Measurements from ENCODE around the gene ZNF689.

Gene ZNF689

DNA sequence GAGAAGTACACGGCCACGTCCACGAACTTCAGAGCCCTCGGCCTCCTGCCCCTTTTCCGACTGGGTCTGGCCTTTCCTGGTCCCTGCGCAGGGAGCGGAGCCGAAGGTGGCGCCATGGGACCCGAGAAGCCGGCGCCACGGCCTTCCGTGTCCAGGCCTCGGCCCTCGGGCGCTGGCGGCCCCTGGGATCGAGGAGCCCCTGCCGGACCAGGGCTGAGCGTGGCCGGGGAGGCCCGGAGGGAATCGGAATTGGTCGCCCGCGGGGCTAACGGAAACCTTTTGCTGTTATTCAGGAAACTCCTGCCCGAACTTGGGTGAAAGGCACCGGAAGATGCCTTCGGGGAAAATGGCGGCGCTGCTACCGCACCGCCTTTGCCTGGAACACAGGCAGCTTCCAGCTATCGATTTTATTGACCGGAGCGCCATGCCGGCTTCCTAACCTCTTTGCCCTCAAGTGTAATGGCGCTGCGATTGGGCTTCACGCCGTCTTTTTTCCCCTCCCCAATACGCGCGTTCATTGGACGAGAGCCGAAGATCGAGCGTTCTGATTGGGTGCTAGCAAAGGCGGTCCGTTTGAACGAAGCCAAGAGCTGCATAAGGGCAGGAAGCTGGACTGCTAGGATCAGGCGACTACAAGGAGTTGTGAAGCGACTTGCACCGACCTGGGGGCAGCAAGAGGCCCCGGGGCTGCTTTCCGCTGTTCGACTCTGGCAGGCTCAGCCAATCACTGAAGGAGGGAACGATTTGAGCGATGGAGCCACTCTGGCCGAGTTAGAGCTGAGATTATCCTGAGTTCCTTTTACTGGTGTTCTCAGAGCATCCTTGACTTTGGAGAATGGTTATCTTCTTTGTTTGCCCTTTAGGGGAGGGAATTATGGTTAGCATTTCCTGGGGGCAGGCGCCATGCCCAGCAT lies at the start of gene ZNF689:
ZNF689 (minus strand) TSS at position 464 of the 914 bp plus-strand sequence; CDS start at position 116, 348 bp downstream.
- DNase-seq (ENCODE audit: low read depth in 2 of 2, low spot score in 1 of 2) = peak; percentile 84 to 89

DNA sequence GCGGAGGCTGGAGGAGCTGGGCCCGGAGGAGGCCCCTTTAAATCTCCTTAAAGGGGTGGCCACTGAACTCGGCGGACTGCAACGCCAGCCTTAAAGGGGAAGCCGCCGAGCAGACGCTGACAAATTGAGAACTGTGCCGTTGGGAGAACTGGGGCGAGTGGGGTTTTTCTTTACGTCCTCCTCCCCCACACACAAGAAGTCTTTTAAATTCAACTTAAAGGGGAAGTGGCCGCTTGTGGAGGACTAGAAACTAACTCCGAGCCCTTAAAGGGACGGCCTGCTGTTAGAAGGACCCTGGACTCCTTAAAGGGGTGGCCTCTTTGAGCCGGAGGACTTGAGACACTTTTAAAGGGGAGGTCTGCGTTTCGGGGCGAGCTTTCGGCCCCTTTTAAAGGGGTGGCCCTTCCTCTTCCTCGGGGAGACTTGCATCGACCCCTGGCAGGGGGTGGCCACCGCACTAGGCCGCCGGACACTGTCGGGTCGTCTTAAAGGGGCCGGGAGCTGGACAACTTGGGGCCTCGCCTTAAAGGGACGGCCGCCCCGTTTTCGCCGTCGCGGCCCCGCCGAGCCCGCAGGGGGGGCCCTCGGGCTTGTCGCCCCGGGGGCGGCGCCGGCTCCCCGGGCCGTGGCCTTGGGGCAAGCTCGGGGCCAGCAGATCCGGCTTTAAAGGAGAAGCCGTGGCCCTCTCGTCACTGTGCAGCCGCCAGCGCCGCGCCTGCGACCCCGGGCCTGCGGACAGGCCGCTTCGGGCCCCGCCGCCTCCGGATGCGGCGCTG lies 48.7 kb upstream of the ZNF689 start:
- DNase-seq (ENCODE audit: low read depth in 2 of 2, low spot score in 1 of 2) = no peak

DNA sequence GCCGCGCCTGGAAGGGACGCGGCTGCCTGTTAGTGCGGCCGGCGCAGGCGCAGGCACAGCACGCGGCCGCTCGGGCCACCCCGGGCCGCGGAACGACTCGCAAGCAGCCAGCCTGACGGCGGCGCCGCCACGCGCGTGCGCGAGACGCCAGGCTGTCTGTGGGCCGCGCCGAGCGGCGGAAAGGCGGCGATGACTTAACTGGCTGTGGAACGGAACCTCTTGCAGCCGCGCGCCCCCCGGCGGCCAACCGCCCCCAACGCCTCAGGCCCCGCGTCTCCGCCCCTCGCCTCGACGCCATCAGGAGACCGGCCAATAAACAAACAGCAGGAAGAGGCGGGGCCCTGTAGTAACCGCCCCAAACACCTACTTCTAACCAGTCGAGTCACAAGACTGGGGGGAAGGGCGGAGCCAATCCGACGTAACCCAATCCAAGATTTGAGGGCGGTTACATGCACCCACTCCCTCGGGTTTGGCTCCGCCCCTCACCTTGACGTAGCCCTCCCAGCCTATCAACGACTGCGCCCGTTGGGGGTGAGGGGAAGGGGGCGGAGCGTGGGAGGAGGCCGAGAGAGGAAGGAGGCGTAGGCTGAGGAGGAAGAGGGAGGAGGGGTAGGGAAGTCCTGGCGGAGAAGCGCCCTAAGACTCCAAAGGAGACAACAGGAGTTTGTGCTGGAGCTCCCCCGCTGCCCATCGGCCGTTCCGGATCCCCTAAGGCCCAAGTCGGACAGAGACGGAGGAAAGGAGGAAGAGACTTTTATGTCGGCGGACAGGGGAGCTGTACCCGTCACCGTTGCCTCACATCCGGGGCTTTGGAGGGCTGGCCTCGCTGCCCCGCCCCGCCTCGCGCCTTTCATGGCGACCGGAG lies 47.9 kb upstream of the ZNF689 start, which contains the start of gene FBRS:
FBRS (plus strand) TSS at position 566 of the 865 bp plus-strand sequence. CDS start 1,088 bp downstream, outside the sequence.
- peak; percentile 100 for DNase-seq (ENCODE audit: low read depth in 2 of 2, low spot score in 1 of 2)

DNA sequence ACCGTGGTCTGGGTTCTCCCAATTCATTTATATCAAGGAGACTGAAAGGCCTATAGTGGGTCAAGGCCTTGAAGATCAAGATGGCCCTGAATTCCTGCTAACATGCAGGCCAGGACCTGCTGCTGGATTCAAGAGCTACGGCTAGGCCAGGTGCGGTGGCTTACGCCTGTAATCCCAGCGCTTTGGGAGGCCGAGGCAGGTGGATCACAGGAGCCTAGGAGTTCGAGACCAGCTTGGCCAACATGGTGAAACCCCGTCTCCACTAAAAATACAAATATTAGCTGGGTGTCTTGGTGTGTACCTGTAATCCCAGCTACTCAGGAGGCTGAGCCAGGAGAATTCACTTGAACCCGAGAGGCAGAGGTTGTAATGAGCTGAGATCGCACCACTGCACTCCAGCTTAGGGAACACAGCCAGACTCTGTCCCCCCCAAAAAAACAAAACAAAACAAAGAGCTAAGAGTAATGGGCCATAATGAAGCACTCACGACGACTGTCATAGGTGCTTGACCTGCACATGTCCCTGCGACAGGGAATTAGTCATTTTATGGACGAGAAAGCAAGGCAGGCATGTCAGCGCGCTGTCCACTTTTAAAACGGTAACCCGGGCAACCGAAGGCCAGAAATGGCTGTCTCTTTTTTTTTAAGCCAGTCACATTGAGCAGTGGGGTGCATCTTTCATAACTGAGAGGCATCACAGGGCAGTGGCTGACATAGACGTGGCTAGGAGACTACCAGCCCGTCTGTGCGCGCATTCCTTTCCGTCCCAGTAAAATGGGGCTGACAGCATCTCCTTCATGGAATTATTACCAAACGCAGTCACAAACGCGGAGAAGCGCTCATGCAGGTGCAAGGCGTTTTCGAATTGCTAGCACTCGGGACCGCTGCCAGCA lies 47.0 kb upstream of the ZNF689 start:
- DNase-seq (ENCODE audit: low read depth in 2 of 2, low spot score in 1 of 2) = no peak

DNA sequence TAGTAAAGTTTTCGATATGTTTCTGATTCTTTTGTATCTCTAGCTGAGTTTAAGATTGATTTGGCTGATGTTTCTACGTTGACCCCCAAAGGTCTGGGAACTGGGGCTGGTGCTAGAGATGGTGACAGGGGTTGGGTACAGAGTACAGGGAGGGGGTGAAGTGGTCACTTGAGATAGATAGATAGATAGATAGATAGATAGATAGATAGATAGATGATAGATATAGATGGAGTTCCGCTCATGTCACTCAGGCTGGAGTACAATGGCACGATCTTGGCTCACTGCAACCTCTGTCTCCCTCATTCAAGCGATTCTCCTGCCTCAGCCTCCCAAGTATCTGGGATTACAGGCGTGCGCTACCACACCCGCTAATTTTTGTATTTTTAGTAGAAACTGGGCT lies 46.2 kb upstream of the ZNF689 start:
- no peak for DNase-seq (ENCODE audit: low read depth in 2 of 2, low spot score in 1 of 2)

DNA sequence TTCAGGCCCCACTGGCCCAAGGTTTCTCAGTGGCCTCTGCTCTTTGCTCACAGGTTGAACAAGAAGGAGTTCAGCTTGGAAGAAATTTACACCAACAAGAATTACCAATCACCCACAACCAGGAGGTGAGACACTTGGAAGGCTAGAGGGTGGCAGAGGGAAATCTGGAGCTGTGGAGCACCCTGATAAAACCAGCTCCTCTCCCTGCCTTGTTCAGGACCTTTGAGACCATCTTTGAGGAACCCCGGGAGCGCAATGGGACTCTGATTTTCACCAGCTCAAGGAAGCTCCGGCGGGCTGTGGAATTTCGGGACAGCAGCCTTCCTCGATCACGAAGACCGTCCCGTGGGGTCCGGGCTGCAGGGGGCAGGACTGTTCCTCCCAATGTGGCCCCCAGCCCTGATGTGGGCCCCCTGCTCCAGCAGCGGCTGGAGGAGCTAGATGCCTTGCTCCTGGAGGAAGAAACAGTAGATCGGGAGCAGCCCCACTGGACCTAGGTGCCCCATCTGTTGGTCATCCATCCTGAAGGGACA lies 45.7 kb upstream of the ZNF689 start:
- no peak for DNase-seq (ENCODE audit: low read depth in 2 of 2, low spot score in 1 of 2)

DNA sequence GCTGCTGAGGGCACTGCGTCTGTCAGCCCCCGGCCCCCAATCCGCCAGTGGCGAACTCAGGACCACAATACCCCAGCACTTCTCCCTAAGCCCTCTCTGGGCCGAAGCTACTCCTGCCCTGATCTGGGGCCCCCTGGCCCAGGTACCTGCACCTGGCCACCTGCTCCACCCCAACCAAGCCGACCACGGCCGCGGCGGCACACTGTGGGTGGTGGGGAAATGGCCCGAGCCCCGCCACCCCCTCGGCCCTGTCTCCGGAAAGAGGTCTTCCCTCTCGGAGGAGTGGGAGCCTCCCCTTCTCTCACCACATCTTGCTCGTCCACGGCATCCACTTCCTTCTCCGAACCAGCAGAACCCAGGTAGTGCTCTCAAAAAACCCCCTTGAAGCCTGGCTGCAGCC lies 44.7 kb upstream of the ZNF689 start:
- no peak for DNase-seq (ENCODE audit: low read depth in 2 of 2, low spot score in 1 of 2)

DNA sequence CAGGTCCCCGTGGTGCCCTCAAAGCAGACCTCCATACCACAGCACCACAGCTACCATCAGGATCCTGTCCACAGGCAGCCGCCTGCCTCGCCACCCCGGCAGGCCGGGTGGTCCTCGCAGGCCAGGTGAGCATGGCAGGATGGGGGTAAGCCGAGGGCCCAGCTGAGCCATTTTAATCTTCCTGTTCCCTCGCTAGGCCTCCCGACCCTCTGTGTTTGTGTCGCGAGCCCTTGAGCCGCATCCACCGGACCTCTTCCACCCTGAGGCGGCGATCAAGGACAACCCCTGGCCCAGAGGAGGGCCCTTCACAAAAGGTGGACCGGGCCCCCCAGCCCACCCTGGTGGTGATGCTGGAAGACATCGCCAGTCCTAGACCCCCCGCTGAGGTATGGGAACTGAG lies 42.5 kb upstream of the ZNF689 start:
- no peak for DNase-seq (ENCODE audit: low read depth in 2 of 2, low spot score in 1 of 2)

DNA sequence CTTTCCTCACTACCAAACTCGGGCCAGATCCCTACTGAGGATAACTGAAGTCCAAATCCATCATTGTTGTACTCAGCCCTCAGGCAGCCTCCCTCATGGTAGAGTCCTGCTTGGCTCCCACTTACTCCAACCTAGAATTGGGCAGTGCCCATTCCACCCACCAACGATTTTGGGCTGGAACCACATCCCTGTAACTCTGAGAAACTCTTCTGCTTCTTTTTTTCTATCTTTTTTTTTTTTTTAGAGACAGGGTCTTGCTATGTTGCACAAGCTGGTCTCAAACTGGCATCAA lies 41.8 kb upstream of the ZNF689 start:
- DNase-seq (ENCODE audit: low read depth in 2 of 2, low spot score in 1 of 2) = no peak

DNA sequence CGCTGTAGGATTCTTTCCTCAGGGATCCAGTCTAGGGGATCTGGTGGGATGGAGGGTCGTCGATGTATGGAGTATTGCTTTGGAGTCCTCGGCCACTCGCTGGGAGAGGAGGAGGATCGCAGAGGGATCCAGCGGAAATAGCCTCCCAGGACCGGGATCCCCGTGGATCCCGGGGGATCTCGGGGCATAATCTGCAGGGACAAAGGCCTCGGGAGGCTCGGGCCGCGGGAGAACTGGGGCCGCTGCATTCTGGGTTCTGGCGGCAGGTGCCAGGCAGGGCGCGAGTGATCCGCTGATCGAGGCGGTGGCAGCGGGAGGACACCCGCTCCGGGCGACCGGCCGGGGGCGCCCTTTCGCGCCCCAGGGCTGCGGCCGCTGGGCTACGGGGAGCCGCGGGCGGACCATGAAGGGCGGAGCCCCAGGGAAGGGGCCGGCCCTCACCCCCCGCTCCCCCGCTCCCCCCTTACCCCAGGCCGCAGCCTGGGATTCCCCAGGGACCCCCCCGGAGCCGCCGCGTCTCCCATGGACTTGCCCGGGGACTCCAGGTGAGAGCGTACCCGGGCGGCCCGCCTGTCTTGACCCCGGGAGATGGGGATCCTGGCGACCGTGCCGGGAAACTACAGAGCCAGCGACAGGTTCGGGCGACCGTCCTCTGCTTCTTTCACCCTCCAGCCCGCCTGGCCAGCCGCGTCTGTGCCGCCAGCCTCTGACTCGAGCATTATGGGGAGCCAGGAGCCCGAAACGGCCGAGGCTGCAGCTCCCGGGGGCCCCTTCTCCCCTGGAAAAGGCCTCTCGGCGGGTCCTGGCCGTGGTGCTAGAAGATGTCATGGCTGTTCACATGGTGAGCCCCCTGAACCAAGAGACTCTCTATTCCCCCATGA lies 41.2 kb upstream of the ZNF689 start:
- peak; percentile 38 to 58 for DNase-seq (ENCODE audit: low read depth in 2 of 2, low spot score in 1 of 2)

DNA sequence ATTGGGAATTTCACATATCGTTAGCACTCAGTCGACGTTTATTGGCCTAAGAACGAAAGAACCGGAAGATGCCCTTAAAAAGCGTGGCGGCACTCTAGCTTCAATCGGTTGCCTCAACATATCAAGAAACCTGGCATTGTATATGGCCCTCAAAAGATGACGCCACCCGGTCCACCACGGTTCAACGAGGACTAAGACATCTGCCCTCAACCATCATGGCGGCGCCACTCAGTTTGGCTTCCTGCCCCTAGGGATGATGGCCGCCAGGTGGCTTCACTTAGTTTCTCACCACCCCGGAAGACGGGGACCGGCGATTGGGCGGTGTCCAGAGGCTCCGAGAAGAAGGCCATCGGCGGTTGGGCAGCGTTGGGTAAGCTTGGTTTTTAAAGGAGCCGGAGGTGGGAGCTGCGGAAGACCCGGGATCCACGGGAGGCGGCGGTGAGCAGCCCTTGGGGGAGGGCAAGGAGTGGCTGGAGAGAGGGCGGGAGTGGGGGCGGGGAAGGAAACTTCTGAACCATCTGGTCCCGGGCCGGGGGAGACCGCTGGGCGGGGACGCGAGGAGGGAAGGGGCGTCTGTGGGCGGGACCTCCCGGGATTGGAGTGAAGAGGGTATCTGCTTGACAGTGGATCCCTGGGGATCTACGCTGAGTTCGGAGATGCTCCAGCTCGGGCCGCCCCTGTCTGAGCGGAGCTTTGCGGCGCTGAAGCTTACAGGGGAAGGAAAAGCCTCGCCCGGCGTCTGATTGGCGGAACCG lies 40.4 kb upstream of the ZNF689 start, which contains the start of gene PRR14:
PRR14 (plus strand) TSS at position 592 of the 755 bp plus-strand sequence. CDS start 686 bp downstream, outside the sequence.
- peak; percentile 95 to 96 for DNase-seq (ENCODE audit: low read depth in 2 of 2, low spot score in 1 of 2)

DNA sequence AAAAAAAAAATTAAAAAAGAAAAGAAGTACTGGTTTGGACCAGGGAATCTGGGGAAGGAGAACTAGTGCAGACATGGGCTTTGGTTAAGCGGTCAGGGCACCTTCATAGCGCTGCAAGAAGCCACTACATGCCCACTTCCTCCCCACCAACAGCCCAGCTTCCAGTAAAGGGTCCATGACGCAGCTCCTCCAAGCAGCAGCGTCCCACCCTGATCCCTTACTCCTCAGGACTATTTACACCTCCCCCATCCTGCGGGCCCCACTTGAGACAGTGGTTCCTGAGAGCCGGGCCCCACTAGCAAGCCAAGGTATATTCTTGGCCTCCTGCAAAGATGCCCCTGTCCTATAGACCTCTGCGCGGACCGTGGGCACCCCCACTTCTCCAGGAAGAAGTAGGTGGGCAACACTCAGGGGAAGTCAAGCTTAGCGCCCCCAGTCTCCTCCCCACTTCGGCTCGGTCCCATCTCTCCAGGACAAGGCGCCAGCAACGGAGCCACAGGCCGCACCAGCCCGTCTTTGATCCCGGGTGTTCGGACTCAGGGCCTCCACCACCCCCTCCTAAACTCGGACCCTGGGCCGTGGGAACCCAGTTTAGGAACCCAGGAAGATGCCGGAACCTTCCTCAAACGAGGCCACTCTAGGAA lies 39.7 kb upstream of the ZNF689 start:
- no peak for DNase-seq (ENCODE audit: low read depth in 2 of 2, low spot score in 1 of 2)

DNA sequence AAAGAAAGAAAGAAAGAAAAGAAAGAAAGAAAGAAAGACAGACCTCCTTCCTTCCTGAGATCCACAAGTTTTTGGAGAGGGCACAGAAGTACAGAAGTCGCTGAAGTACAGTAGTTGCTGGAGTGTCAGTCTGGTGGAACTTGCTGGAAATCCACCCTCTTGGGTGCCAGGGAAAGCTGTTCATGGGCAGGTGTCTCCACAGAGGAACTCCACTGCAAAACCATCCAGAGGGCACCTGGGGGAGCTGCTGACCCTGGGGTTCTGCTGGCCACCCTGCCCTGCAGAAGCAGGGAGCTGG lies 37.0 kb upstream of the ZNF689 start:
- DNase-seq (ENCODE audit: low read depth in 2 of 2, low spot score in 1 of 2) = no peak

DNA sequence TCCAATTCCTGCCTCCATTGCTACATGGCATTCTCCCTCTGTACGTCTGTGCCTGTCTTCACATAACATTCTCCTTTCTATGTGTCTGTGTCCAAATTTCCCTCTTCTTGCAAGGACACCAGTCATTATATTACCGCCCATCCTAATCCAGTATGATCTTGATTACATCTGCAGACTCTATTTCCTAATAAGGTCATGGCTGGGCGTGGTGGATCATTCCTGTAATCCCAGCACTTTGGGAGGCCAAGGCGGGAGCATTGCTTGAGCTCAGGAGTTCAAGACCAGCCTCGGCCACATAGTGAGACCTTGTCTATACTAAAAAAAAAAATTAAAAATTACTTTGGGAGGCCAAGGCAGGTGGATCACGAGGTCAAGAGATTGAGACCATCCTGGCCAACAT lies 35.5 kb upstream of the ZNF689 start:
- no peak for DNase-seq (ENCODE audit: low read depth in 2 of 2, low spot score in 1 of 2)

DNA sequence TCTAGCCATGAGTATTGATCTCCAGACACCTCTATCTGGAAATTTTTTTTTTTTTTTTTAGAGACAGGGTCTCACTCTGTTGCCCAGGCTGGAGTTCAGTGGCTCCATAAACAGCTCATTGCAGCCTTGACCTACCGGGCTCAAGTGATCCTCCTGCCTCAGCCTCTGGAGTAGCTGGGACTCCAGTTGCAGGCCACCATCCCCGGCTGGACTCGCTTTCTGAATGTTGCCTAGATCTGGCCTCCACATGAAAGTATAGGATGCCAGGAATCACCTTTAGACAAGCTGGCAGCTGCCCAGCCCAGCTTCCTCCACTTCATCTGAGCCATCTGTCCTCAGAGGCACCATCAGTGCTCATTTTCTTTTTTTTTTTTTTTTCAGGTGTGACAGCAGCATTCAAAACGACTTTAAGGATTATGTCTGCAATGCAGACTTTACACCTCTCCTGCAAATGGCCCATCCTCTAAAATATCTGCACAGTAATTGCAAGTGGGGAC lies 34.2 kb upstream of the ZNF689 start:
- no peak for DNase-seq (ENCODE audit: low read depth in 2 of 2, low spot score in 1 of 2)

DNA sequence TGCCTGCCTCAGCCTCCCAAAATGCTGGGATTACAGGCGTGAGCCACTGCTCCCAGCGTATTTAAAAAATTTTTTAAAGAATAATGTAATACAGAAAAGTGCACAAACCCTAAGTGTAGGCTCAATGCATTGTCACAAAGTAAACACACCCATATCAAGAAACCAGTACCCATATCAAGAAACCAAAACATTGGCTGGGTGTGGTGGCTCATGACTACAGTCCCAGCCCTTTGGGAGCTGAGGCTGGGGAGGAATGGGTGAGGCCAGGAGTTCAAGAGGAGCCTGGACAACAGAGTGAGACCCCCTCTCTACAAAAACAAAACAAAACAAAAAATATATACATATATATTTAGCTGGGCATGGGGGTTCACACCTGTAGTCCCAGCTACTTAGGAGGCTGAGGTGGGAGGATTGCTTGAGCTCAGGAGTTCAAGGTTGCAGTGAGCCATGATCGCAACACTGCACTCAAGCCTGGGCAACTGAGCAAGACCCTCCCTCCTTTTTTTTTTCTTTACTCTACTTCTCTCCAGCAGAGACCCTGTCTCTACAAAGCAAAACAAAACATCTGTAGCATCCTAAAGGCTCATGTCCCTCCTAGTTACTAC lies 31.3 kb upstream of the ZNF689 start:
- DNase-seq (ENCODE audit: low read depth in 2 of 2, low spot score in 1 of 2) = no peak

DNA sequence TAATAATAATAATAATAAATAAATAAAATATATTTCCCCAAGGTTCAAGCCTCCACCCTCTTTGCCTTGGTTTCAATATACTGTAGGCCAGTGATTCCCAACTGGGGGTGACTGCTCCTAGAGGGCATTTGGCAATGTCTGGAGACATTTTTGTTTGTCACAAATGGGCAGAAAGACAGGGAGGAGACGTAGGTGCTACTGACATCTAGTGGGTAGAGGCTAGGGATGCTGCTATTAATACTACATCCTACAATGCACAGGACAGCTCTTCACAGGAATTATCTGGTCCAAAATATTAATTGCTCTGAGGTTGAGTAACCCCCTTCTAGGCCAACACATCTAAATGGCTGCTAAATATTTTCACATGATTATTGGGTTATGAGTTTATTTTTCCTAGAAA lies 27.8 kb upstream of the ZNF689 start:
- DNase-seq (ENCODE audit: low read depth in 2 of 2, low spot score in 1 of 2) = no peak
